Effector memory CD8-positive, alpha-beta T cell (primary cell): ENCODE measurements around the gene WNT2B.

ENCODE experiments used
- ATAC-seq: fragments of 150-1000 bp; cut with Tn5 transposase; replicated peaks from 2 replicates; pipeline ENCODE4 v1.10.0; 2021; ENCODE audit warnings: mild to moderate bottlenecking, moderate library complexity
- DNase-seq, 3 experiments: peaks; one replicate each; pipeline ENCODE4 v3.0.0; 2021
- H3K27ac Mint-ChIP-seq, 2 donors: one replicate each; pipeline ENCODE4 v1.8.0; 2022; ENCODE audit warnings: mild to moderate bottlenecking in 2 of 2, mixed read lengths in 2 of 2, moderate library complexity in 2 of 2
- H3K27me3 Mint-ChIP-seq, 2 donors: one replicate each; pipeline ENCODE4 v1.8.0; 2022; ENCODE audit warnings: mixed read lengths in 2 of 2
- H3K36me3 Mint-ChIP-seq: one replicate; pipeline ENCODE4 v1.8.0; 2022; ENCODE audit warnings: mild to moderate bottlenecking, moderate library complexity, mixed read lengths; ENCODE audit not compliant: insufficient read depth
- H3K4me1 Mint-ChIP-seq, 2 donors: one replicate each; pipeline ENCODE4 v1.8.0; 2022; ENCODE audit warnings: low read depth in 2 of 2, mixed read lengths in 2 of 2
- H3K4me3 Mint-ChIP-seq, 2 donors: one replicate each; pipeline ENCODE4 v1.8.0; 2022; ENCODE audit warnings: mild to moderate bottlenecking in 2 of 2, mixed read lengths in 2 of 2, moderate library complexity in 2 of 2
- H3K9me3 Mint-ChIP-seq, 2 donors: one replicate each; pipeline ENCODE4 v1.8.0; 2022; ENCODE audit warnings: mixed read lengths in 2 of 2

Gene WNT2B

GRCh38 chr1:112520166-112520565 lies 11.4 kb downstream of the WNT2B start:
- Mint-ChIP-seq H3K4me3 (no peak overlapping the region), H3K27ac (no peak overlapping the region), H3K27me3 (no peaks in the 10 kb centered on the region), H3K4me1 (no peaks in the 10 kb centered on the region), H3K36me3 (peaks cover 2% of the 10 kb centered on the region), H3K9me3 (no peaks in the 10 kb centered on the region)
- no peak for DNase-seq
- no peak for ATAC-seq

- Mint-ChIP-seq H3K27me3 (no peaks in the 10 kb centered on the region), H3K4me1 (no peaks in the 10 kb centered on the region), H3K9me3 (no peaks in the 10 kb centered on the region), H3K4me3 (no peak overlapping the region), H3K27ac (no peak overlapping the region), H3K36me3 (peaks cover 2% of the 10 kb centered on the region)
- ATAC-seq, result no peak
- no peak for DNase-seq
These were observed 13.9 kb downstream of the WNT2B start for GRCh38 chr1:112522621-112523020.

- no peak for DNase-seq
- H3K27me3 Mint-ChIP-seq, result no peaks in the 10 kb centered on the region
- H3K9me3 Mint-ChIP-seq, result no peaks in the 10 kb centered on the region
- H3K36me3 Mint-ChIP-seq, result peaks cover 2% of the 10 kb centered on the region
- no peaks in the 10 kb centered on the region for H3K4me1 Mint-ChIP-seq
- ATAC-seq, result no peak
- no peak overlapping the region for H3K4me3 Mint-ChIP-seq
- peak overlapping the region in 1 of 2 donors; percentile 46 for H3K27ac Mint-ChIP-seq
These were observed 15.5 kb downstream of the WNT2B start for GRCh38 chr1:112524251-112524650.

- ATAC-seq (no peak), DNase-seq (no peak)
- H3K36me3 Mint-ChIP-seq, result peaks cover 2% of the 10 kb centered on the region
- H3K4me1 Mint-ChIP-seq, result no peaks in the 10 kb centered on the region
- H3K4me3 Mint-ChIP-seq, result no peak overlapping the region
- H3K9me3 Mint-ChIP-seq, result no peaks in the 10 kb centered on the region
- H3K27me3 Mint-ChIP-seq, result no peaks in the 10 kb centered on the region
- no peak overlapping the region for H3K27ac Mint-ChIP-seq
These were observed 16.2 kb downstream of the WNT2B start for GRCh38 chr1:112524986-112525385.

GRCh38 chr1:112527266-112528010 lies 18.7 kb downstream of the WNT2B start:
- ATAC-seq (no peak), DNase-seq (no peak)
- no peaks in the 10 kb centered on the region for H3K27me3 Mint-ChIP-seq
- no peak overlapping the region for H3K27ac Mint-ChIP-seq
- no peak overlapping the region for H3K4me3 Mint-ChIP-seq
- H3K4me1 Mint-ChIP-seq, result no peaks in the 10 kb centered on the region
- H3K36me3 Mint-ChIP-seq, result peaks cover 2% of the 10 kb centered on the region
- no peaks in the 10 kb centered on the region for H3K9me3 Mint-ChIP-seq

- no peak overlapping the region for H3K27ac Mint-ChIP-seq
These were observed 19.3 kb downstream of the WNT2B start for GRCh38 chr1:112528076-112528475.

GRCh38 chr1:112529301-112529700 lies 20.5 kb downstream of the WNT2B start:
- H3K27ac Mint-ChIP-seq, result no peak overlapping the region
- ATAC-seq, result no peak
- H3K4me3 Mint-ChIP-seq, result no peak overlapping the region
- H3K4me1 Mint-ChIP-seq, result no peaks in the 10 kb centered on the region
- H3K9me3 Mint-ChIP-seq, result no peaks in the 10 kb centered on the region
- H3K27me3 Mint-ChIP-seq, result no peaks in the 10 kb centered on the region
- H3K36me3 Mint-ChIP-seq, result peaks cover 5% of the 10 kb centered on the region
- DNase-seq, result no peak

More at GRCh38 chr1:112528076-112528475, 19.3 kb downstream of the WNT2B start:
- Mint-ChIP-seq H3K36me3 (peaks cover 2% of the 10 kb centered on the region), H3K27me3 (no peaks in the 10 kb centered on the region), H3K4me3 (no peak overlapping the region), H3K9me3 (no peaks in the 10 kb centered on the region), H3K4me1 (no peaks in the 10 kb centered on the region)
- DNase-seq (no peak), ATAC-seq (no peak)

- no peak overlapping the region for H3K4me3 Mint-ChIP-seq
- H3K4me1 Mint-ChIP-seq, result no peaks in the 10 kb centered on the region
- DNase-seq (no peak), ATAC-seq (no peak)
- peaks cover 10% of the 10 kb centered on the region for H3K36me3 Mint-ChIP-seq
- H3K9me3 Mint-ChIP-seq, result no peaks in the 10 kb centered on the region
- H3K27ac Mint-ChIP-seq, result no peak overlapping the region
- H3K27me3 Mint-ChIP-seq, result no peaks in the 10 kb centered on the region
These were observed 22.1 kb downstream of the WNT2B start for GRCh38 chr1:112530832-112531231.

- no peak overlapping the region for H3K4me3 Mint-ChIP-seq
- DNase-seq (no peak), ATAC-seq (no peak)
- H3K9me3 Mint-ChIP-seq, result no peaks in the 10 kb centered on the region
- peaks cover 10% of the 10 kb centered on the region for H3K36me3 Mint-ChIP-seq
- H3K4me1 Mint-ChIP-seq, result no peaks in the 10 kb centered on the region
- H3K27me3 Mint-ChIP-seq, result no peaks in the 10 kb centered on the region
- H3K27ac Mint-ChIP-seq, result no peak overlapping the region
These were observed 23.3 kb downstream of the WNT2B start for GRCh38 chr1:112532064-112532463.

- H3K27ac Mint-ChIP-seq, result no peak overlapping the region
- ATAC-seq (no peak), DNase-seq (no peak)
- no peak overlapping the region for H3K4me3 Mint-ChIP-seq
- H3K27me3 Mint-ChIP-seq, result no peaks in the 10 kb centered on the region
- H3K36me3 Mint-ChIP-seq, result peaks cover 10% of the 10 kb centered on the region
- no peaks in the 10 kb centered on the region for H3K9me3 Mint-ChIP-seq
- H3K4me1 Mint-ChIP-seq, result no peaks in the 10 kb centered on the region
These were observed 24.3 kb downstream of the WNT2B start for GRCh38 chr1:112533029-112533428.

GRCh38 chr1:112536561-112536960 lies 27.8 kb downstream of the WNT2B start:
- H3K4me3 Mint-ChIP-seq, result no peak overlapping the region

GRCh38 chr1:112537456-112537855 lies 28.7 kb downstream of the WNT2B start:
- ATAC-seq, result no peak
- H3K4me1 Mint-ChIP-seq, result no peaks in the 10 kb centered on the region
- DNase-seq, result no peak
- peaks cover 22% of the 10 kb centered on the region for H3K36me3 Mint-ChIP-seq
- no peak overlapping the region for H3K27ac Mint-ChIP-seq
- no peak overlapping the region for H3K4me3 Mint-ChIP-seq
- H3K9me3 Mint-ChIP-seq, result no peaks in the 10 kb centered on the region
- no peaks in the 10 kb centered on the region for H3K27me3 Mint-ChIP-seq

More at GRCh38 chr1:112536561-112536960, 27.8 kb downstream of the WNT2B start:
- no peaks in the 10 kb centered on the region for H3K9me3 Mint-ChIP-seq
- no peaks in the 10 kb centered on the region for H3K4me1 Mint-ChIP-seq
- H3K27ac Mint-ChIP-seq, result no peak overlapping the region
- DNase-seq, result no peak
- H3K27me3 Mint-ChIP-seq, result no peaks in the 10 kb centered on the region
- ATAC-seq, result no peak
- H3K36me3 Mint-ChIP-seq, result peaks cover 18% of the 10 kb centered on the region

GRCh38 chr1:112538883-112539282 lies 30.1 kb downstream of the WNT2B start:
- Mint-ChIP-seq H3K4me1 (no peaks in the 10 kb centered on the region), H3K27me3 (no peaks in the 10 kb centered on the region), H3K27ac (no peak overlapping the region), H3K36me3 (peaks cover 22% of the 10 kb centered on the region), H3K4me3 (no peak overlapping the region), H3K9me3 (no peaks in the 10 kb centered on the region)
- DNase-seq, result no peak
- no peak for ATAC-seq

- no peak overlapping the region for H3K4me3 Mint-ChIP-seq
- H3K27me3 Mint-ChIP-seq, result no peaks in the 10 kb centered on the region
- peaks cover 12% of the 10 kb centered on the region for H3K36me3 Mint-ChIP-seq
- no peaks in the 10 kb centered on the region for H3K9me3 Mint-ChIP-seq
- no peaks in the 10 kb centered on the region for H3K4me1 Mint-ChIP-seq
- DNase-seq (no peak), ATAC-seq (no peak)
- no peak overlapping the region for H3K27ac Mint-ChIP-seq
These were observed 31.5 kb downstream of the WNT2B start for GRCh38 chr1:112540226-112540794.
